Activated CD8-positive, alpha-beta memory T cell treated with anti-CD3 and anti-CD28 coated beads, Interleukin-2, amount 50 U/mL, for 1 hour (primary cell): ENCODE results near the gene LAP3.

ENCODE experiments used
- DNase-seq: peaks from one replicate; pipeline ENCODE4 v3.0.0-alpha.2; 2020; ENCODE audit errors: extremely low read depth

The LAP3 gene

DNA sequence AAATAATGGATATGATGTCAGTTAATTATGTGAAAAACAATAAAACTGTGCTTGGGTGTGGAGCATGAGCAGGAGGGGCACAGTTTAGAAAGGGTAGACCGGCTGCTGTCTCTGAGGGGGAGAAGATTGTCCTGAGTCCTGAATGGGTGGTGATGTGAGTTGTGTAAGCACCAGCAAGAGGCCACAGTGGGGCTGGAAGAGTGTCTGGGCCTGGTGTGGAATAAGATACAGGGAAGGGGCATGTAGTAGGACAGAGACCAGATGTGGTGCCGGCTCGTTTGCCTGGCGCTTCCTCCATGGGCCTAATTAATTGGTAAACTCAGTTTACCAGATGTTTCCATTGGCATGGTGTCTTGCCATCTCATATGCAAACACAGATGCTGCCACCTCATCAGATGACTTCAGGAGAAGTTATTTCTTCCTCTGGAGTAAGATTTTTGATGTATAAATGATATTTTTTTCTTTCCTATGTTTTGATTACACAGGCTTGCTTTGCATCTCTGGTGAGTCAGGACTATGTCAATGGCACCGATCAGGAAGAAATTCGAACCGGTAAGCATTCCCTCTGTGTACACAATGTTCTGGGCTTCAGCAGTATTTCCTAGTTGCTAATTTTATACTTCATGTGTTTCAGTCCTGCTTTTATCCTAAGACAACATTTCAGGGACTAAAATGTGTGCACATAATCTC is 42.6 kb downstream of the LAP3 start:
- DNase-seq: no peak

DNA sequence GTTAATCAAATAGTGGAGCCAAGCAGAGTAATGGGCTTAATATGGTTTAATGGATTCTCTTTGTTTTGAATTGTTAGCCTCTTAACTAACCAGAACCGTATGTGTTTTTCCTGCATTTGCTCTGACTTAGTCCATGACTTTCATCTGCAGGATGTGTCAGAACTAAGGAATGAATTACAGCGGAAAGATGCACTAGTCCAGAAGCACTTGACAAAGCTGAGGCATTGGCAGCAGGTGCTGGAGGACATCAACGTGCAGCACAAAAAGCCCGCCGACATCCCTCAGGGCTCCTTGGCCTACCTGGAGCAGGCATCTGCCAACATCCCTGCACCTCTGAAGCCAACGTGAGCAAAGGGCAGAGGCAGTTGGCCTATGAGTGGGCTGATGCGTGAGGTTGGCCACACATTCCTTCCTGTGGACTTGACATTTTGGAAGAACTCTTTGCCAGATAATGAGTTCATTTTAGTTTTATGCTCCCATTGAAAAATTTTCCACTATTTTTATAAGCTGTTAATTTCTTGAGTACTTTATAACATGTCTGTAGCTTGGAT is 46.5 kb downstream of the LAP3 start:
- no peak for DNase-seq

- DNase-seq: no peak
These were observed 47.8 kb downstream of the LAP3 start for GRCh38 chr4:17624821-17625220.

DNA sequence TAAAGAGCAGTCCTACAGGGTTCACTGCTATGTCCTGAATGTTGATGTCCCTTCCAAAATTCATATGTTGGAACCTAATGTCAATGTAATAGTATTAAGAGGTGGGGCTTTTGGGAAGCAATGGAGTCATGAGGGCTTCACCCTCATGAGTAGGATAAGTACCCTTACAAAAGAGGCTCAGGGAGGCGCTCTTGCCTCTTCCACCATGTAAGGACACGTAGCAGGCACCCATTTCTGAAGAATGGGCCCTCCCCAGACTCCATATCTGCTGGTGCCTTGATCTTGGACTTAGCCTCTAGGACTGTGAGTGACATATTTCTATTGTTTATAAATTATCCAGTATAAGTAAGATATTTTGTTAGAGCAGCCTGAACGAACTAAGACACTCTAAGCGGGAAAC is 53.2 kb downstream of the LAP3 start:
- no peak for DNase-seq

DNA sequence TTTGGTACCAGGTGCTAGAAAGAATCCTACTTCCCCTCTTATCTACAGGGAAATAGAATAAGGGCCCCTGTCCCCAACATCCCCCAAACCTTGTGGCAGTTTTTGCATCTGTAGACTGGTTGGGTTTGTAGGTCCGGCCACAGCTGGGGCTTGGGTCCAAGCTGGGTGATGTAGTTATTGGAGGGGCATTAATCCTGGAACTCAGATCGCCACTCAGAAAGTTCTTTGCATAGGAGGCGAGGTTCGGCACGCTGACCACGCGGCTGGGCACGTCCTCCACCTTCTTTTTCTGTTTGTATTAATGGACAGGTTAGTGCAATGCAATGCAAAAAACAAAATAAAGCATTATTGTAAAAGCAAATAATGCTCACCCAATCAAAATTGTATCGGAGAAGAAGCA is 56.6 kb downstream of the LAP3 start:
- DNase-seq: no peak

DNA sequence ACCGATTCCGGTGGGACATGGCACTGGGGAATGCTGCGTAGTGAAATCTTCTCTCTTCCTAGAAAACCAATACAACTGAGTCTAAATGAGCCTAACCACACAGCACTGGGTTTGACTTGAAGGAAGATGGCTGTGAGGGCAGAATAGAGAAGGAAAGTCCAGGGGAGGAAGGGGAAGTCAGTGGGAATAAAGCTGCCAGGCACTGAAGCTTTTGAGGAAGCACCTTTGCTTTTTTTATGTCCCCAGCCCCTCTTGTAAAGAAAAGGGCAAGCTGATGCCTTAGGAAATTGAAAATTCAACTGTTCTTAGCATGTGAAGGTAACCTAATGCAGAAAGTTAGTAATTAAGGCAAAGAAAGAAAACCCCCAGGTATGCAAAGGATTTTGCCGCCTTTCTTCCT is 58.1 kb downstream of the LAP3 start:
- DNase-seq: no peak

DNA sequence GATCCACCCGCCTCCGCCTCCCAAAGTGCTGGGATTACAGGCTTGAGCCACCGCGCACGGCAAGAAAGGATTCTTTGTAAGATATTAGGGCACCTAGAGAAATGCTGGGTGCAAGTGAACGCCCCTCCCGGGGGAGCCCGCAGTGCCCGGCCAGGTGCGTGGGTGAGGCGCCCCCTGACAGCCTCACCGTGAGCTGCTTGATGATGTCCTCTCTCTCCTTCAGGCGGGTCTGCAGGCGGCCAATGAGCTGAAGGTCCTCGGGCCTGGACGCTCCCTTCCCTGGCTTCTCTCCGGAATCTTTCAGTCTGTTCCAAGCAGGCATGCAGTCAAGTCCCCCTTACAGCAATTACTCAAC is 59.3 kb downstream of the LAP3 start:
- DNase-seq: no peak

DNA sequence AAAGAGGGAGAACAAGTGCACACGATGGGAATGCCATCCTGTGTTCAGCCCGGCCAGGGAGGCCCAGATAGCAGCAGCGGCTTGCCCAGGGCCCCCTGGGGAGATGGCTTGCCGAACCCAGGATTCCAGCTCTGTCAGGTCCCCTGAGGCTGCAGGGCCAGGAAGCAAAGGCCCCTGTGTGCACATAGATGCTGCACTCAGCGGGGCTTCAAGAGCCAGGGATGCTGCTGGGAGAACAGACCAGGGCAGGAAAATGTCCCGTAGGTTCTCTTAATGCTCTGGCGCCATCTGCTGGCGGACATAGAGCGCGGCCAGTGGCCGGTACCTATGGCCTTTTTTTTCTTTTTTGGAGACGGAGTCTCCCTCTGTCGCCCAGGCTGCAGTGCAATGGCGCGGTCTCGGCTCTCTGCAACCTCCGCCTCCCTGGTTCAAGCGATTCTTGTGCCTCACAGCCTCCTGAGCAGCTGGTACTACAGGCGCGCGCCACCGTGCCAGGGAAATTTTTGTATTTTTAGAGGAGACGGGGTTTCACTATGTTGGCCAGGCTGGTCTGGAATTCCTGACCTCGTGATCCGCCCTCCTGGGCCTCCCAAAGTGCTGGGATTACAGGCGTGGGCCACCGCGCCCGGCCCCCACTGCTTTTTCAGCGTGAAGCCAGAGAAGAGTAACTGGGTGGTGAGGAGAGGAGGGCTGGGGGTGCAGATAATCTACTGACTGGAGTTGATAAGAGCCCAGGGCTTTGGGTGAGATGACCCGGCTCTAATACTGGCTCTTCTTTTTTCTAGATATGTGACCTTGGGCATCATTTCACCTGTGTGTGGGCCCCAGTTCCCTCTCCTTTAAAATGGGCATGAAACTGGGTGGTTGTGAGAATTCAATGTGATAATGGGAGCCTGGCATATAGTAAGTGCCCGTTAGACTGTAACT is 60.0 kb downstream of the LAP3 start:
- peak; percentile 32 for DNase-seq

DNA sequence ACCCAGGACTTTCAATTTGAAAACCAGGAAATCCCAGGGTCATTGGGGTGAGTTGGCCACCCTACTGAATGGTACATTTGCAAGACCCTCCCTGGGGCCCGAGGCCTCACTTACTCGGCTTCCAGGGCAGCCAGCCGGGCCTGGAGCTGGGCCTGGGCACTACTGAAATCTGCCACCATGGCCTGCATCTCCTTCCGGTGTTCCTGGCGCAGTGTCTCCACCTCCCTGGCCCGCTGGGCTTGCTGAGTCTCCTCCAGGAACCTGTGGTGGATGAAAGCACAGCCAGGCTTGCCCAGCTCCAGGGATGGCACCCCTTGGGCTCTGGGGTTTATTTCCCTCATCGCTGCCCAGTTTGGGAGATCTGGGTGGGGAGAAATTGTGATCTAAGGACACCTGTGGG is 62.1 kb downstream of the LAP3 start:
- no peak for DNase-seq

DNA sequence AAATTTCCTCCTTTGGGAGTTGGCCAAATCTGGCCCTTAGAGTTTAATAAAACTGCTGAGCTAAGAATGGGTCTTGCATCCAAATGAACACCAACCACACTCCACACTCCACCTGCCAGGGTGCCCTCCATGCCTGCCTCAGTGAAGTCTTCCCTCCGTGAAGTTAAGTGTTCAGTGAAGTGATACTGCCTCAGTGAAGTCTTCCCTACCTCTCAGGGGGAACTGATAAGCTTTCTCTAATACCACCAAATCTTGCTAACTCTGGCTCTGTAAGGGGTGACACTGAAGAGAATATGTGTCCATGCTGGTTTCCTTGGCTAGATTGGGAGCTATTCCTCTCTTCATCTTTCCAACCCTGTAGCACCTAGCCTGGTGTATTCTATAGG is 65.4 kb downstream of the LAP3 start:
- no peak for DNase-seq

- no peak for DNase-seq
These were observed 69.7 kb downstream of the LAP3 start for GRCh38 chr4:17646693-17647092.

DNA sequence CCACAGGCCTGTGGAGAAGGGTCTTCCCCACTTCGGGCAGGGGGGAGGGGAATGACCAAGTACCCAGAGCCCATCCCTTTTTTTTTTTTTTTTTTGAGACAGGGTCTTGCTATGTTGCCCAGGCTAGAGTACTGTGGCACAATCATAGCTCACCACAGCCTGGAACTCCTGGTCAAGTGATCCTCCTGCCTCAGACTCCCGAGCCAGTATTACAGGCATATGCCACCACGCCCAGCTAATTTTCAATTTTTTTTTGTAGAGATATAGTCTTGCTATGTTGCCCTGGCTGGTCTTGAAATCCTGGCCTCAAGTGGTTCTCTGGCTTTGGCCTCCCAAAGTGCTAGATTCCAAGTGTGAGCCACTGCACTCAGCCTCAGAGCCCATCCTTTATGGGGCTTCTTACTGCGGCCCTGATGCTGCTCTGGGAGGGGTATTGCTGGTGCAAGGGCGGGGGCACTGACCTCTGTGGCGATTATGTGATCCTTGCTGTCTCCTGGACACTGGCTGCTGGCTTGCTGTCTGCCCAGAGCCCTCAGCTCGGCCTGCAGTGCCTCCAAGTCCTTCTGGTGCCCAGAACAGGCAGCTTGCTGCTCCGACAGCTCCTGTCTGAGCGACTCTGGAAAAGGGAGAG is 70.3 kb downstream of the LAP3 start:
- DNase-seq: no peak

DNA sequence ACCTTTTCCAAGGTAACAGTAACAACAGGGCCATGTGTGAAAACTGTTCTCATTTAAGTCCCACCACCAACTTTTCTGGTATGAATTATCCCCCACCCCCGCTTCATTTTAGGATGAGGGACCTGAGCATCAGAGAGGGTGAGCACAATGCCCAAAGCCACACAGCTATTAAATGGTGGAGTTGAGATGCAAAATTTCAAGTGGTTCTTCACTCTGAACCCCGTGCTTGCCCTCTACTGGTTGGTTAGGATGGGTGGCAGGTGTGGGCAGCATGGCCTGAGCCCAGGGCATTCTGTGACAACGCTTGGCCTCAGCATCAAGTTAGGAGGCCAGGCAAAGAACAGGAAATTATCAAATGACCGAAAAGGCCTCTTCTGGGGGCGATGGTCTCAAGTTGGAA is 70.9 kb downstream of the LAP3 start:
- DNase-seq: no peak

DNA sequence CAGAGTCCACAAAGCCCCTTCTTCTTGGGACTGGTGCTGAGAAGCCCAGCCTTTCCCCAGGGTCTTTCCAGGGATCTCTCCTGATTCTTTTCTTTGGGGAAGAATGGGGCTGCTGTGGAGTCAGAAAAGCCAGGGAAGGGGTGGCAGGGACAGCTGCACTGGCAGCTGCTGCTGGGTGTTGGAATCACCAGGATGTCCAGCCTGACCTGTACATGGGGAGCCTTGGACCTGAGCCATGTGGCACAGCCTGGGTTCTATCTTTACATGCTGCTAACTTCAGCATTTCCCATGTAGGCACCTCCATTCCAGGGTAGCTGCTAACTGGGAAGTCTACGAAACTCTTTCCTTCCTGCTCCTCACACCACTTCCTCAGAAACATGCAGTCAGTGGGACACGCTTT is 73.4 kb downstream of the LAP3 start:
- no peak for DNase-seq

- no peak for DNase-seq
These were observed 77.7 kb downstream of the LAP3 start for GRCh38 chr4:17654701-17655100.

- no peak for DNase-seq
These were observed 80.1 kb downstream of the LAP3 start for GRCh38 chr4:17657090-17657489.
